Smooth muscle cell (in vitro differentiated cells): ENCODE data around the gene IDI2. TPM values are rescaled to one million over a fixed set of nuclear protein-coding genes. Genes with fewer than 3 reads are reported as not detected.

Experiments
- DNase-seq: peaks from one replicate; lab custom pipeline; 2025; ENCODE audit not compliant: unreplicated experiment; lab: John Stamatoyannopoulos, UW
- H2AFZ ChIP-seq: fragments of 200-600 bp; sonication (generic); 2 replicates; pipeline ENCODE4 v1.6.0; 2016; ENCODE audit warnings: antibody characterized with exemption, low read depth, mild to moderate bottlenecking
- H3F3A ChIP-seq: fragments of 200-600 bp; sonication (generic); 2 replicates; pipeline ENCODE4 v1.6.0; 2017; ENCODE audit warnings: antibody characterized with exemption, low read depth
- H3K27ac ChIP-seq: fragments of 200-600 bp; sonication (generic); 2 replicates; pipeline ENCODE4 v1.5.1; 2016; ENCODE audit warnings: low read depth, mild to moderate bottlenecking
- H3K27me3 ChIP-seq: fragments of 200-600 bp; sonication (generic); 2 replicates; pipeline ENCODE4 v1.6.1; 2016; ENCODE audit warnings: low read depth, mild to moderate bottlenecking
- H3K36me3 ChIP-seq: fragments of 200-600 bp; sonication (generic); 2 replicates; pipeline ENCODE4 v1.5.1; 2016; ENCODE audit warnings: low read depth
- H3K4me1 ChIP-seq: fragments of 200-600 bp; sonication (generic); 2 replicates; pipeline ENCODE4 v1.5.1; 2016; ENCODE audit warnings: low read depth
- H3K4me2 ChIP-seq: fragments of 200-600 bp; sonication (generic); 2 replicates; pipeline ENCODE4 v1.6.0; 2016; ENCODE audit warnings: mild to moderate bottlenecking
- H3K4me3 ChIP-seq: fragments of 200-600 bp; sonication (generic); 2 replicates; pipeline ENCODE4 v1.5.1; 2016; ENCODE audit warnings: mild to moderate bottlenecking
- H3K79me2 ChIP-seq: fragments of 200-600 bp; sonication (generic); 2 replicates; pipeline ENCODE4 v1.6.0; 2016; ENCODE audit warnings: low read depth, mild to moderate bottlenecking
- H3K9ac ChIP-seq: fragments of 200-600 bp; sonication (generic); 2 replicates; pipeline ENCODE4 v1.6.0; 2016; ENCODE audit warnings: low read depth
- H3K9me3 ChIP-seq: fragments of 200-600 bp; sonication (generic); replicated peaks from 2 replicates; pipeline ENCODE4 v1.5.1; 2016; ENCODE audit warnings: low read depth
- H4K20me1 ChIP-seq: fragments of 200-600 bp; sonication (generic); 2 replicates; pipeline ENCODE4 v1.6.0; 2016; ENCODE audit warnings: low read depth
- WGBS: methylation state at CpG from one replicate; pipeline ENCODE4 v1.1.7; 2016; ENCODE audit warnings: low lambda C conversion rate; 5-methylcytosine and 5-hydroxymethylcytosine counted together
- polyA plus RNA-seq: library from polyadenylated mRNA; unstranded; fragments of >200 nt; fragmentation: Nextera tagmentation; extraction: Ambion mirVana; gene quantifications from 2 replicates; pipeline ENCODE4 v1.2.1, GENCODE V29; 2016
- total RNA-seq: library from RNA; depleted of rRNA; stranded (reverse); fragments of >200 nt; gene quantifications from 2 replicates; pipeline ENCODE4 v1.2.3, GENCODE V29; 2014
- TF ChIP-seq, protein P1 (sequence below): fragments of 200-600 bp; sonication (generic); IDR thresholded peaks from 2 replicates; pipeline ENCODE4 v1.5.1; 2017; ENCODE audit warnings: borderline replicate concordance, mild to moderate bottlenecking, antibody characterized with exemption; ENCODE audit not compliant: insufficient read depth, poor library complexity, severe bottlenecking

Gene IDI2
- total and polyA plus RNA-seq, 2 experiments from 2014 or later: not detected

DNA sequence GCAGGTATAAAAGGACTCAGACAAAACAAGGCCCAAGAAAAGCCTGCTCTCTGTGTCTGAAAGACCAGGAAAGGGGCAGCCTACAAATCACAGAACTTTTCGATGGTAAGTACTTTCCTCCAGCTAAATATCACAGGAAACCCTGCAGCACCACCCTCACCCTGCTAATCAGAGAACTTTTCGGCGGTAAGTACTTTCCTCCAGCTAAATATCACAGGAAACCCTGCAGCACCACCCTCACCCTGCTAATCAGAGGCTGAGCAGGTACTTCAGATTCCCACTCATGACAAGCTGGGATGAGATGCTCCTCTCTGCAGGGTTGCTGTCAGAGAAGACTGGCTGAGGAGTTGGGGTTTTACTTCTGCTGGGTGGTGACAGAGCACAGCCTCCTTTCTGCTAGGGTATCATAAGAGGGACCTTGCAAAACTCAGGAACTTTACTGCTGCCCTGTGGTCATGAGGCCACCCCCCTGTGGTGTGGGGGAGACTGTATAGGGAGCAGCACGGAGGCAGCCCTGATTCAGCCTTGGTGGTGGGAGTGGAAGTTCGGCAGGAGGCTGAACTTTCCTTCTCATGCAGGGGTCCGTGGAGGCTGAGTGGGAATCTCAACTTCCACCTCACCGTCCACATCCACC lies 37.7 kb upstream of the IDI2 start:
- no peaks in the 10 kb centered on the region for H3K36me3 ChIP-seq
- TF ChIP-seq, protein P1, sequence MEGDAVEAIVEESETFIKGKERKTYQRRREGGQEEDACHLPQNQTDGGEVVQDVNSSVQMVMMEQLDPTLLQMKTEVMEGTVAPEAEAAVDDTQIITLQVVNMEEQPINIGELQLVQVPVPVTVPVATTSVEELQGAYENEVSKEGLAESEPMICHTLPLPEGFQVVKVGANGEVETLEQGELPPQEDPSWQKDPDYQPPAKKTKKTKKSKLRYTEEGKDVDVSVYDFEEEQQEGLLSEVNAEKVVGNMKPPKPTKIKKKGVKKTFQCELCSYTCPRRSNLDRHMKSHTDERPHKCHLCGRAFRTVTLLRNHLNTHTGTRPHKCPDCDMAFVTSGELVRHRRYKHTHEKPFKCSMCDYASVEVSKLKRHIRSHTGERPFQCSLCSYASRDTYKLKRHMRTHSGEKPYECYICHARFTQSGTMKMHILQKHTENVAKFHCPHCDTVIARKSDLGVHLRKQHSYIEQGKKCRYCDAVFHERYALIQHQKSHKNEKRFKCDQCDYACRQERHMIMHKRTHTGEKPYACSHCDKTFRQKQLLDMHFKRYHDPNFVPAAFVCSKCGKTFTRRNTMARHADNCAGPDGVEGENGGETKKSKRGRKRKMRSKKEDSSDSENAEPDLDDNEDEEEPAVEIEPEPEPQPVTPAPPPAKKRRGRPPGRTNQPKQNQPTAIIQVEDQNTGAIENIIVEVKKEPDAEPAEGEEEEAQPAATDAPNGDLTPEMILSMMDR: no peak
- H4K20me1 ChIP-seq: peaks cover 94% of the 10 kb centered on the region

DNA sequence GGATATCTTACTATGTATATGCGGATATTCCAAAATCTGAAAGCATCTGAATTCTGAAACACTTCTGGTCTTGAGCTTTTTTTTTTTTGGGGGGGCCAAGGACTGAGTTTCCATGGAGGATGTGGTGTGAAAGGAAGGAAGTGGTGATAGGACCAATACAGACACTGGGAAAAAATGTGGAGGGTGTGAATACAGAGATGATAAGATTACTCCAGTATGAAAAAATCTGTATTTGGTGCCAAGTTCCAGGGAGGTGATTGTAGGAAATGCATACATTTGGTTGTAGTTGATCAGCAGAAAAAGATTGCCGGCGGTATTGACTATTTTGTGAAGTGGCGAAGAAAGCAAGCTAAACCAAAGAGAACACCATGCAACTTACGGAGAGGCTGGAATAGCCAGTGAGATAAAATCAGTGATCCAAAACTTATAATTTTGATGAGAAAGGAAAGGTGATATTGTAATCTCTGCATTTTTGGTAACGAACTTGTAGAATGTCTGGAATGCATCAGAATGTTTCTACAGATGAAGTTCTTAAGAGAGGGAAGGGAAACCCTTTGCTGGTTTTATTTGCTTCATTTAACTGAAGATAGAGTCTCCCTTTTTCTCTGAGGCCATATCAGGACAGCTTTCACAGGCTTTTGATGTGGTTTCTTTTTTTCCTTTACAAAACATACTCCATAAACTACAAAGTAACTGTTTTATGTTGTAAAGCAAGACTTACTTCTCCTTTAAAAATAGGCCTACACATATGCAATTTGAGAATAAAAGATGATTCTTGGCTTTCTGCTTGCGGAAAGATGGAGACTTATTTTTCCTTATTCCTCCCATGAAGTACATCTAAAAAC lies 36.5 kb upstream of the IDI2 start:
- Histone ChIP-seq H3K9me3 (no peaks in the 10 kb centered on the region), H2AFZ (no peak overlapping the region), H3K4me2 (no peak overlapping the region), H3K36me3 (no peaks in the 10 kb centered on the region), H3K79me2 (peaks cover 47% of the 10 kb centered on the region), H3F3A (no peaks in the 10 kb centered on the region), H3K27ac (no peak overlapping the region), H4K20me1 (peaks cover 96% of the 10 kb centered on the region), H3K4me1 (peaks cover 5% of the 10 kb centered on the region), H3K4me3 (no peak overlapping the region), H3K27me3 (no peaks in the 10 kb centered on the region), H3K9ac (no peak overlapping the region)
- DNase-seq: no peak
- TF ChIP-seq, protein P1: no peak
- WGBS: 91% methylated on average over 7 of the region's 7 CpGs

More for the DNA sequence above, 37.7 kb upstream of the IDI2 start:
- Histone ChIP-seq H3K4me3 (no peak overlapping the region), H3K79me2 (peaks cover 39% of the 10 kb centered on the region), H3K9ac (no peak overlapping the region), H2AFZ (no peak overlapping the region), H3K4me1 (no peaks in the 10 kb centered on the region), H3K4me2 (no peak overlapping the region), H3K9me3 (no peaks in the 10 kb centered on the region), H3K27ac (no peak overlapping the region), H3F3A (no peaks in the 10 kb centered on the region), H3K27me3 (no peaks in the 10 kb centered on the region)
- WGBS: 94% methylated on average over 7 of the region's 7 CpGs
- DNase-seq: no peak

DNA sequence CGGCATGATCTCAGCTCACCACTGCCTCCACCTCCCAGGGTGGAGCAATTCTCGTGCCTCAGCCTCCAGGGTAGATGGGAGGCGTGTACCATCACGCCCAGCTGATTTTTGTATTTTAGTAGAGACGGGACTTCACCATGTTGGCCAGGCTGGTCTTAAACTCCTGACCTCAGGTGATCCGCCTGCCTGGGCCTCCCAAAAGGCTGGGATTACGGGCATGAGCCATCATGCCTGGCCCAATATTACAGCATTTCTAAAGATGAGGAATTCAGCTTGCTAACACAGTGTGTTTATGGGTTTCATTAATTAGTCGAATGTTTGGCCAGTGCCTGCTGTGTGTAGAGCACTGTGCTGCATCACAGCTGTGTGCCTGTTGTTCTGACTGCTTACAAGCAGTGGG lies 34.2 kb upstream of the IDI2 start:
- DNase-seq: no peak
- H3K4me1 ChIP-seq: peaks cover 12% of the 10 kb centered on the region
- H3K27ac ChIP-seq: peak overlapping the region; percentile 15
- peaks cover 63% of the 10 kb centered on the region for H3K79me2 ChIP-seq
- H3K4me3 ChIP-seq: no peak overlapping the region
- H3K9me3 ChIP-seq: no peaks in the 10 kb centered on the region
- no peaks in the 10 kb centered on the region for H3K27me3 ChIP-seq
- 82% methylated on average over 8 of the region's 8 CpGs for WGBS
- TF ChIP-seq, protein P1: no peak
- H3F3A ChIP-seq: no peaks in the 10 kb centered on the region
- H3K9ac ChIP-seq: no peak overlapping the region
- H3K36me3 ChIP-seq: no peaks in the 10 kb centered on the region
- H4K20me1 ChIP-seq: peaks cover 81% of the 10 kb centered on the region
- H2AFZ ChIP-seq: no peak overlapping the region
- H3K4me2 ChIP-seq: no peak overlapping the region
